H9 (cell line): ENCODE data around the gene PRR33. TPM values are rescaled to one million over a fixed set of nuclear protein-coding genes. Genes with fewer than 3 reads are reported as not detected.

Experiments used
- DNase-seq: peaks from one replicate; pipeline ENCODE4 v3.0.0-alpha.2; 2017
- H2AFZ ChIP-seq: one replicate; pipeline ENCODE4 v1.6.1; 2013; ENCODE audit warnings: mild to moderate bottlenecking, low read length, control low read depth, moderate library complexity
- H2AK5ac ChIP-seq: 2 replicates; pipeline ENCODE4 v1.6.1; 2013; ENCODE audit warnings: low read length, control low read depth, mixed read lengths; ENCODE audit not compliant: insufficient read length
- H2BK120ac ChIP-seq: one replicate; pipeline ENCODE4 v1.6.1; 2013; ENCODE audit warnings: low read depth, mild to moderate bottlenecking, low read length, control low read depth, inconsistent platforms; ENCODE audit not compliant: poor library complexity, severe bottlenecking
- H2BK12ac ChIP-seq: 2 replicates; pipeline ENCODE4 v1.6.1; 2013; ENCODE audit warnings: low read length, control low read depth, mixed read lengths, low read depth; ENCODE audit not compliant: insufficient read length
- H2BK15ac ChIP-seq: 2 replicates; pipeline ENCODE4 v1.6.1; 2013; ENCODE audit warnings: low read depth, low read length, control low read depth
- H2BK20ac ChIP-seq: one replicate; pipeline ENCODE4 v1.6.1; 2013; ENCODE audit warnings: low read depth, mild to moderate bottlenecking, low read length, control low read depth, inconsistent platforms; ENCODE audit not compliant: poor library complexity, severe bottlenecking
- H2BK5ac ChIP-seq: 2 replicates; pipeline ENCODE4 v1.6.1; 2013; ENCODE audit warnings: low read length, control low read depth, mixed read lengths; ENCODE audit not compliant: insufficient read length
- H3K14ac ChIP-seq: 2 replicates; pipeline ENCODE4 v1.6.1; 2013; ENCODE audit warnings: low read length, control low read depth; ENCODE audit not compliant: insufficient read depth
- H3K18ac ChIP-seq: 2 replicates; pipeline ENCODE4 v1.6.1; 2013; ENCODE audit warnings: low read depth, mild to moderate bottlenecking, mixed read lengths, low read length, control low read depth; ENCODE audit not compliant: insufficient read length
- H3K23ac ChIP-seq: 2 replicates; pipeline ENCODE4 v1.6.1; 2013; ENCODE audit warnings: low read length, control low read depth, mixed read lengths, low read depth; ENCODE audit not compliant: insufficient read length
- H3K23me2 ChIP-seq: 2 replicates; pipeline ENCODE4 v1.6.1; 2013; ENCODE audit warnings: low read depth, mild to moderate bottlenecking, mixed read lengths, low read length, control low read depth; ENCODE audit not compliant: insufficient read length, poor library complexity, severe bottlenecking
- H3K27ac ChIP-seq: 2 replicates; pipeline ENCODE4 v1.5.1; 2013; ENCODE audit warnings: low read length, control low read depth, mixed read lengths, low read depth; ENCODE audit not compliant: insufficient read length
- H3K27me3 ChIP-seq: 2 replicates; pipeline ENCODE4 v1.6.1; 2013; ENCODE audit warnings: low read length, control low read depth, inconsistent platforms; ENCODE audit not compliant: insufficient read depth
- H3K4ac ChIP-seq: 2 replicates; pipeline ENCODE4 v1.6.1; 2013; ENCODE audit warnings: low read depth, mild to moderate bottlenecking, control low read depth, inconsistent platforms, low read length, moderate library complexity
- H3K4me1 ChIP-seq: 2 replicates; pipeline ENCODE4 v1.6.1; 2013; ENCODE audit warnings: low read length, control low read depth, inconsistent platforms; ENCODE audit not compliant: insufficient read depth
- H3K4me2 ChIP-seq: 2 replicates; pipeline ENCODE4 v1.6.1; 2013; ENCODE audit warnings: low read length, control low read depth, mixed read lengths; ENCODE audit not compliant: insufficient read length, insufficient read depth
- H3K56ac ChIP-seq: 2 replicates; pipeline ENCODE4 v1.6.1; 2013; ENCODE audit warnings: low read depth, mild to moderate bottlenecking, mixed read lengths, low read length, control low read depth; ENCODE audit not compliant: insufficient read length
- H3K79me1 ChIP-seq: 2 replicates; pipeline ENCODE4 v1.6.1; 2013; ENCODE audit warnings: low read depth, mild to moderate bottlenecking, moderate library complexity, low read length, control low read depth, inconsistent platforms; ENCODE audit not compliant: insufficient read depth, poor library complexity, severe bottlenecking
- H3K79me2 ChIP-seq: 2 replicates; pipeline ENCODE4 v1.6.1; 2013; ENCODE audit warnings: low read length, control low read depth, inconsistent platforms; ENCODE audit not compliant: insufficient read depth
- H3K9ac ChIP-seq: 2 replicates; pipeline ENCODE4 v1.6.1; 2013; ENCODE audit warnings: low read length, control low read depth, mixed read lengths; ENCODE audit not compliant: insufficient read length; ENCODE audit errors: extremely low read depth
- H3K9me3 ChIP-seq: one replicate; pipeline ENCODE4 v1.6.1; 2013; ENCODE audit warnings: low read depth, low read length, inconsistent platforms; ENCODE audit not compliant: control insufficient read depth
- H3T11ph ChIP-seq: one replicate; pipeline ENCODE4 v1.6.1; 2013; ENCODE audit warnings: mild to moderate bottlenecking, low read length, control low read depth, inconsistent platforms
- H4K20me1 ChIP-seq: one replicate; pipeline ENCODE4 v1.6.1; 2013; ENCODE audit not compliant: control insufficient read depth, insufficient read length, insufficient read depth
- H4K5ac ChIP-seq: 2 replicates; pipeline ENCODE4 v1.6.1; 2013; ENCODE audit warnings: low read depth, mild to moderate bottlenecking, mixed read lengths, low read length, control low read depth; ENCODE audit not compliant: insufficient read length
- H4K8ac ChIP-seq: replicated peaks from 2 replicates; pipeline ENCODE4 v1.6.1; 2013; ENCODE audit warnings: low read length, control low read depth, mixed read lengths, low read depth; ENCODE audit not compliant: insufficient read length
- H4K91ac ChIP-seq: 2 replicates; pipeline ENCODE4 v1.6.1; 2013; ENCODE audit warnings: low read depth, mild to moderate bottlenecking, moderate library complexity, mixed read lengths, low read length, control low read depth; ENCODE audit not compliant: insufficient read length
- H3K27ac Mint-ChIP-seq, 3 experiments: 2 replicates in 2 of 3; 3 replicates in 1 of 3; pipeline ENCODE4 v1.8.0; 2020 to 2021; ENCODE audit warnings: mixed read lengths in 3 of 3, mild to moderate bottlenecking in 1 of 3, moderate library complexity in 1 of 3
- H3K27me3 Mint-ChIP-seq: 2 replicates; pipeline ENCODE4 v1.8.0; 2021; ENCODE audit warnings: low read depth, mild to moderate bottlenecking, moderate library complexity, mixed read lengths
- H3K36me3 Mint-ChIP-seq, 3 experiments: 2 replicates in 2 of 3; 3 replicates in 1 of 3; pipeline ENCODE4 v1.8.0; 2020 to 2021; ENCODE audit warnings: low read depth in 3 of 3, mixed read lengths in 3 of 3; ENCODE audit not compliant: insufficient read depth in 1 of 3
- H3K4me1 Mint-ChIP-seq, 2 experiments: 2 replicates each; pipeline ENCODE4 v1.8.0; 2020; ENCODE audit warnings: mixed read lengths in 2 of 2
- H3K4me3 Mint-ChIP-seq, 2 experiments: 2 replicates in 1 of 2; 3 replicates in 1 of 2; pipeline ENCODE4 v1.8.0; 2020 to 2021; ENCODE audit warnings: mild to moderate bottlenecking in 2 of 2, mixed read lengths in 2 of 2, moderate library complexity in 1 of 2
- H3K9me3 Mint-ChIP-seq, 2 experiments: 2 replicates in 1 of 2; 3 replicates in 1 of 2; pipeline ENCODE4 v1.8.0; 2020; ENCODE audit warnings: mild to moderate bottlenecking in 2 of 2, mixed read lengths in 2 of 2, moderate library complexity in 1 of 2
- WGBS: extraction: QIAGEN DNeasy Blood & Tissue Kit; methylation state at CpG from one replicate; pipeline ENCODE4 v1.1.7; 2013; ENCODE audit warnings: missing lambda C conversion rate, low lambda C conversion rate, mixed read lengths; ENCODE audit not compliant: insufficient read length; ENCODE audit errors: extremely low coverage; 5-methylcytosine and 5-hydroxymethylcytosine counted together
- total RNA-seq: library from RNA; stranded (reverse); gene quantifications from 2 replicates; pipeline ENCODE4 v1.2.1, GENCODE V29; 2021
- TF ChIP-seq, protein P1 (sequence below): fragments of 200-600 bp; sonication (generic); conservative IDR thresholded peaks from 3 replicates; pipeline ENCODE4 v1.8.0; 2021; ENCODE audit warnings: antibody characterized with exemption, mild to moderate bottlenecking

Gene PRR33
- total RNA-seq, 1 experiment from 2014 or later: not detected

DNA sequence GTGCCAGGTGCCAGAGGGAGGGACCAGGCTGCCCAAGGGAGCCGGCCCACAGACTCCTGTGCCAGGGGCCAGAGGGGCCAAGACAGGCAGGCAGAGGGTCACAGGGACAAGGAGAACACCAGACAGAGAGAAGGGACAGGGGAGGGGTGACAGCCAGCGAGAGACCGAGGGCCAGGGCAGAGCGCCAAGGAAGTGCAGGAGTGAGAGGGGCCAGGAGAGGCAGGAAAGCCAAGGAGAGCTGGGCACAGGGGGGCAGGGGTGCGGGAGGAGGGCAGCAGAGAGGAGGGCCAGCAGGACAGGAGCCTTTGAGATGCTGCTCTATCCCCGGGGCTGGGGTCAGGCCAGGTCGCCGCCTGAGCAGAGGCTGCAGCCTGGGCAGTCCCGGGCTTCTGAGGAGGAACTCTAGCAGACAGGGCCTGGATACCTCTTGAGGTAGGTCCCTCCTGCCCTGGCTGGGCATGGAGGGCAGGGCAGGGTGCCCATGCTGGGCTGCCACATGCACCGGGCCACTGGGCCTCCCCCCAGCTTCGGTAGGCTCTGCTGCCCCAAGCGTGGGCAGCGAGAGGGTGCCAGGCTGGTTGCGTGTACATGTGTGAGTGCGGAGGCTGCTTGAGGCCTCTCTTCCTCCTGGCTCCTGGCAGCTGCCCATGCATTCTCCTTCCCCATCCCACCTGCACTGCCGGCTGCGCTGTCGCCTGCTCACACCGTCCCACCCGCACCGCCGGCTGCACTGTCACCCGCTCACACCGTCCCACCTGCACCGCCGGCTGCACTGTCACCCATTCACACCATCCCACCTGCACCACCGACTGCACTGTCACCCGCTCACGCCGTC, 26.6 kb downstream of the PRR33 start:
- Mint-ChIP-seq H3K27ac (no peak overlapping the region), H3K27me3 (peaks cover 23% of the 10 kb centered on the region), H3K4me3 (no peak overlapping the region), H3K36me3 (no peaks in the 10 kb centered on the region), H3K4me1 (peaks cover 5 to 11% of the 10 kb centered on the region in 2 experiments; a peak in 3 of 4 replicates), H3K9me3 (no peaks in the 10 kb centered on the region; a peak in 1 of 5 replicates)
- H3K23me2 ChIP-seq: no peaks in the 10 kb centered on the region
- no peak overlapping the region for H3K23ac ChIP-seq
- no peak overlapping the region; the same call in 1 of the 2 replicates for H3K14ac ChIP-seq
- H4K91ac ChIP-seq: no peak overlapping the region
- H3K4me2 ChIP-seq: no peak overlapping the region
- DNase-seq: no peak
- no peak overlapping the region for H2BK15ac ChIP-seq
- H2AK5ac ChIP-seq: no peak overlapping the region
- TF ChIP-seq, protein P1, sequence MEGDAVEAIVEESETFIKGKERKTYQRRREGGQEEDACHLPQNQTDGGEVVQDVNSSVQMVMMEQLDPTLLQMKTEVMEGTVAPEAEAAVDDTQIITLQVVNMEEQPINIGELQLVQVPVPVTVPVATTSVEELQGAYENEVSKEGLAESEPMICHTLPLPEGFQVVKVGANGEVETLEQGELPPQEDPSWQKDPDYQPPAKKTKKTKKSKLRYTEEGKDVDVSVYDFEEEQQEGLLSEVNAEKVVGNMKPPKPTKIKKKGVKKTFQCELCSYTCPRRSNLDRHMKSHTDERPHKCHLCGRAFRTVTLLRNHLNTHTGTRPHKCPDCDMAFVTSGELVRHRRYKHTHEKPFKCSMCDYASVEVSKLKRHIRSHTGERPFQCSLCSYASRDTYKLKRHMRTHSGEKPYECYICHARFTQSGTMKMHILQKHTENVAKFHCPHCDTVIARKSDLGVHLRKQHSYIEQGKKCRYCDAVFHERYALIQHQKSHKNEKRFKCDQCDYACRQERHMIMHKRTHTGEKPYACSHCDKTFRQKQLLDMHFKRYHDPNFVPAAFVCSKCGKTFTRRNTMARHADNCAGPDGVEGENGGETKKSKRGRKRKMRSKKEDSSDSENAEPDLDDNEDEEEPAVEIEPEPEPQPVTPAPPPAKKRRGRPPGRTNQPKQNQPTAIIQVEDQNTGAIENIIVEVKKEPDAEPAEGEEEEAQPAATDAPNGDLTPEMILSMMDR: no peak
- no peaks in the 10 kb centered on the region for H3K79me2 ChIP-seq
- no peak overlapping the region for H3K9ac ChIP-seq
- no CpG with 5 or more reads among the region's 30 CpGs for WGBS
- peaks cover 3% of the 10 kb centered on the region; the same call in 1 of the 2 replicates for H3K4me1 ChIP-seq
- H3K18ac ChIP-seq: no peak overlapping the region
- H3T11ph ChIP-seq: no peak overlapping the region
- no peak overlapping the region for H2BK120ac ChIP-seq
- H3K9me3 ChIP-seq: no peaks in the 10 kb centered on the region
- H4K8ac ChIP-seq: no peak overlapping the region
- H2BK5ac ChIP-seq: no peak overlapping the region
- H3K27ac ChIP-seq: no peak overlapping the region
- H2BK20ac ChIP-seq: no peak overlapping the region
- H3K4ac ChIP-seq: no peak overlapping the region
- H2AFZ ChIP-seq: no peak overlapping the region
- no peak overlapping the region for H2BK12ac ChIP-seq
- H4K5ac ChIP-seq: no peak overlapping the region
- H3K27me3 ChIP-seq: no peaks in the 10 kb centered on the region
- H3K56ac ChIP-seq: no peak overlapping the region
- no peaks in the 10 kb centered on the region for H4K20me1 ChIP-seq
- H3K79me1 ChIP-seq: no peaks in the 10 kb centered on the region
